Measurements from ENCODE around the gene CLEC4M.
"Not testable (repeated sequence)": the region's sequence is repeated elsewhere in the genome, so short reads cannot be mapped to it uniquely, and the experiment has no call there.

Gene CLEC4M

GRCh38 chr19:7740682-7741054, 22.4 kb upstream of the CLEC4M start:
- no peak for DNase-seq

GRCh38 chr19:7742575-7742974, 20.5 kb upstream of the CLEC4M start:
- no peak for DNase-seq

- no peak for DNase-seq
Observed at GRCh38 chr19:7742991-7743390, 20.1 kb upstream of the CLEC4M start.

- DNase-seq = no peak
Observed at GRCh38 chr19:7743425-7743841, 19.6 kb upstream of the CLEC4M start.

- DNase-seq = no peak
Observed at GRCh38 chr19:7744199-7744786, 18.8 kb upstream of the CLEC4M start.

GRCh38 chr19:7744871-7745650, 18.0 kb upstream of the CLEC4M start:
- no peak for DNase-seq

GRCh38 chr19:7746306-7746705, 16.7 kb upstream of the CLEC4M start:
- DNase-seq = not testable (repeated sequence)

- DNase-seq = no peak
Observed at GRCh38 chr19:7746903-7747884, 15.8 kb upstream of the CLEC4M start, which contains the start of gene CD209. Gene CD209 (minus strand): TSS chr19:7747534. CDS start chr19:7747511, 23 bp downstream.

GRCh38 chr19:7748171-7748570, 14.9 kb upstream of the CLEC4M start:
- no peak for DNase-seq

- no peak for DNase-seq
Observed at GRCh38 chr19:7748756-7749155, 14.3 kb upstream of the CLEC4M start.

- DNase-seq = no peak
Observed at GRCh38 chr19:7751157-7751783, 11.8 kb upstream of the CLEC4M start.

GRCh38 chr19:7756258-7756657, 6.8 kb upstream of the CLEC4M start:
- DNase-seq = no peak

- no peak for DNase-seq
Observed at GRCh38 chr19:7757358-7757757, 5.7 kb upstream of the CLEC4M start.

GRCh38 chr19:7759156-7759555, 3.9 kb upstream of the CLEC4M start:
- no peak for DNase-seq

- DNase-seq = no peak
Observed at GRCh38 chr19:7763696-7764095, 653 bp downstream of the CLEC4M start.

- DNase-seq = not testable (repeated sequence)
Observed at GRCh38 chr19:7764157-7764556, 1.1 kb downstream of the CLEC4M start.

GRCh38 chr19:7765043-7765442, 2.0 kb downstream of the CLEC4M start:
- not testable (repeated sequence) for DNase-seq

GRCh38 chr19:7766535-7766934, 3.5 kb downstream of the CLEC4M start:
- no peak for DNase-seq

GRCh38 chr19:7767487-7767886, 4.4 kb downstream of the CLEC4M start:
- DNase-seq = no peak

GRCh38 chr19:7769171-7769570, 6.1 kb downstream of the CLEC4M start:
- DNase-seq = no peak

- no peak for DNase-seq
Observed at GRCh38 chr19:7771072-7771471, 8.0 kb downstream of the CLEC4M start.

Measured in hypothalamus (tissue), 51 donors.